Activated naive CD4-positive, alpha-beta T cell (primary cell): Measurements from ENCODE around the gene UCP3.

ENCODE experiments used
- DNase-seq, 4 experiments: peaks; one replicate each; lab custom pipeline; 2025; lab: John Stamatoyannopoulos, UW

Gene UCP3

GRCh38 chr11:73977856-73978519, 30.9 kb downstream of the UCP3 start:
- DNase-seq = no peak

- DNase-seq = no peak
These were observed 32.3 kb downstream of the UCP3 start for GRCh38 chr11:73976451-73977151.

GRCh38 chr11:73975479-73975757, 33.5 kb downstream of the UCP3 start:
- DNase-seq = no peak

GRCh38 chr11:73974604-73975478, 34.0 kb downstream of the UCP3 start:
- DNase-seq = no peak

- DNase-seq = no peak
These were observed 36.0 kb downstream of the UCP3 start for GRCh38 chr11:73972620-73973449.

GRCh38 chr11:73972187-73972586, 36.7 kb downstream of the UCP3 start:
- no peak for DNase-seq

GRCh38 chr11:73971175-73971719, 37.6 kb downstream of the UCP3 start:
- DNase-seq = no peak

GRCh38 chr11:73969991-73970800, 38.7 kb downstream of the UCP3 start:
- no peak for DNase-seq

- no peak for DNase-seq
These were observed 39.8 kb downstream of the UCP3 start for GRCh38 chr11:73969091-73969490.

GRCh38 chr11:73968356-73968966, 40.4 kb downstream of the UCP3 start:
- DNase-seq = no peak

GRCh38 chr11:73965764-73966121, 43.1 kb downstream of the UCP3 start:
- DNase-seq = no peak

- DNase-seq = no peak
These were observed 43.7 kb downstream of the UCP3 start for GRCh38 chr11:73965076-73965763.

GRCh38 chr11:73963861-73964260, 45.0 kb downstream of the UCP3 start:
- no peak for DNase-seq

GRCh38 chr11:73962101-73962705, 46.7 kb downstream of the UCP3 start:
- DNase-seq = no peak

- DNase-seq = no peak
These were observed 47.6 kb downstream of the UCP3 start for GRCh38 chr11:73961321-73961720.

- DNase-seq = no peak
These were observed 50.3 kb downstream of the UCP3 start for GRCh38 chr11:73958521-73959141.

- DNase-seq = no peak
These were observed 51.1 kb downstream of the UCP3 start for GRCh38 chr11:73957654-73958361.

GRCh38 chr11:73956876-73957653, 51.8 kb downstream of the UCP3 start:
- DNase-seq = no peak
